WTC11 (cell line): Measurements from ENCODE around the gene EPM2A. TPM values are rescaled to one million over a fixed set of nuclear protein-coding genes. Genes with fewer than 3 reads are reported as not detected.

Source experiments
- ATAC-seq: fragments of 200-7000 bp; cut with Tn5 transposase; 2 replicates; pipeline ENCODE4 v1.10.0; 2021; ENCODE audit warnings: mild to moderate bottlenecking, moderate library complexity
- CTCF ChIA-PET: fragments of 300-600 bp; sonication (Branson Sonifier 250); formaldehyde crosslinking; loops from one replicate; lab custom pipeline; 2021; ENCODE audit warnings: antibody characterized with exemption; lab: Charles Lee
- POLR2A ChIA-PET: fragments of 350-600 bp; sonication (Branson Sonifier 250); formaldehyde crosslinking; loops from one replicate; lab custom pipeline; 2021; ENCODE audit warnings: antibody characterized with exemption; lab: Charles Lee
- DNase-seq: peaks from one replicate; pipeline ENCODE4 v3.0.0; 2021; ENCODE audit warnings: low spot score
- H3K27ac Mint-ChIP-seq: 2 replicates; pipeline ENCODE4 v1.8.0; 2021; ENCODE audit warnings: mixed read lengths
- H3K27me3 Mint-ChIP-seq: 2 replicates; pipeline ENCODE4 v1.8.0; 2021; ENCODE audit warnings: low read depth, mild to moderate bottlenecking, moderate library complexity, mixed read lengths
- H3K36me3 Mint-ChIP-seq: 2 replicates; pipeline ENCODE4 v1.8.0; 2021; ENCODE audit warnings: mixed read lengths
- H3K4me1 Mint-ChIP-seq: 2 replicates; pipeline ENCODE4 v1.8.0; 2022; ENCODE audit warnings: mixed read lengths
- H3K4me3 Mint-ChIP-seq: 2 replicates; pipeline ENCODE4 v1.8.0; 2021; ENCODE audit warnings: mild to moderate bottlenecking, moderate library complexity, mixed read lengths
- H3K9me3 Mint-ChIP-seq: 2 replicates; pipeline ENCODE4 v1.8.0; 2021; ENCODE audit warnings: mixed read lengths
- ATF1 ChIP-seq: sonication (generic); formaldehyde crosslinking; IDR thresholded peaks from 2 replicates; pipeline ENCODE4 v1.8.1; 2023; ENCODE audit warnings: mild to moderate bottlenecking, moderate library complexity, missing genetic modification reagents
- ATF3 ChIP-seq: sonication (generic); formaldehyde crosslinking; conservative IDR thresholded peaks from 2 replicates; pipeline ENCODE4 v1.8.1; 2022; ENCODE audit warnings: mild to moderate bottlenecking, missing genetic modification reagents
- CDX4 ChIP-seq: fragments of 250-450 bp; sonication (Bioruptor Pico); IDR thresholded peaks from 2 replicates; pipeline ENCODE4 v1.9.0; 2021; ENCODE audit warnings: moderate library complexity, mild to moderate bottlenecking, inconsistent platforms, borderline replicate concordance
- EMX1 ChIP-seq: fragments of 250-450 bp; sonication (Bioruptor Pico); IDR thresholded peaks from 2 replicates; pipeline ENCODE4 v1.8.0; 2021; ENCODE audit warnings: mild to moderate bottlenecking
- FOXP1 ChIP-seq: sonication (generic); formaldehyde crosslinking; IDR thresholded peaks from 2 replicates; pipeline ENCODE4 v1.8.0; 2022; ENCODE audit warnings: missing genetic modification reagents, mild to moderate bottlenecking, moderate library complexity, borderline replicate concordance
- HMGA2 ChIP-seq: fragments of 250-450 bp; sonication (Bioruptor Pico); IDR thresholded peaks from 2 replicates; pipeline ENCODE4 v1.4.0; 2021; ENCODE audit warnings: mild to moderate bottlenecking, moderate library complexity
- HMGXB4 ChIP-seq: sonication (generic); formaldehyde crosslinking; IDR thresholded peaks from 2 replicates; pipeline ENCODE4 v1.8.1; 2023; ENCODE audit warnings: mild to moderate bottlenecking, moderate library complexity, missing genetic modification reagents
- MYBL2 ChIP-seq: sonication (generic); formaldehyde crosslinking; IDR thresholded peaks from 2 replicates; pipeline ENCODE4 v1.8.1; 2023; ENCODE audit warnings: mild to moderate bottlenecking, moderate library complexity, missing genetic modification reagents
- OVOL2 ChIP-seq: fragments of 250-450 bp; sonication (Bioruptor Pico); IDR thresholded peaks from 2 replicates; pipeline ENCODE4 v1.9.0; 2021; ENCODE audit warnings: mild to moderate bottlenecking, borderline replicate concordance
- PREB ChIP-seq: sonication (generic); formaldehyde crosslinking; IDR thresholded peaks from 2 replicates; pipeline ENCODE4 v1.8.1; 2022; ENCODE audit warnings: mild to moderate bottlenecking, missing genetic modification reagents, moderate library complexity, borderline replicate concordance
- RELA ChIP-seq: sonication (generic); formaldehyde crosslinking; IDR thresholded peaks from 2 replicates; pipeline ENCODE4 v1.8.1; 2022; ENCODE audit warnings: missing genetic modification reagents, mild to moderate bottlenecking, borderline replicate concordance
- RORB ChIP-seq: fragments of 250-450 bp; sonication (Bioruptor Pico); IDR thresholded peaks from 2 replicates; pipeline ENCODE4 v1.9.0; 2021; ENCODE audit warnings: mild to moderate bottlenecking
- SOX15 ChIP-seq: fragments of 250-450 bp; sonication (Bioruptor Pico); IDR thresholded peaks from 2 replicates; pipeline ENCODE4 v1.9.0; 2021; ENCODE audit warnings: mild to moderate bottlenecking
- STAT6 ChIP-seq: sonication (generic); formaldehyde crosslinking; conservative IDR thresholded peaks from 2 replicates; pipeline ENCODE4 v1.8.1; 2023; ENCODE audit warnings: mild to moderate bottlenecking, low read depth, missing genetic modification reagents, moderate library complexity
- TEAD1 ChIP-seq: sonication (generic); formaldehyde crosslinking; IDR thresholded peaks from 2 replicates; pipeline ENCODE4 v1.8.0; 2022; ENCODE audit warnings: mild to moderate bottlenecking, missing genetic modification reagents
- ZBTB43 ChIP-seq: sonication (generic); formaldehyde crosslinking; IDR thresholded peaks from 2 replicates; pipeline ENCODE4 v1.8.1; 2023; ENCODE audit warnings: mild to moderate bottlenecking, missing genetic modification reagents
- ZNF138 ChIP-seq: sonication (generic); formaldehyde crosslinking; conservative IDR thresholded peaks from 2 replicates; pipeline ENCODE4 v1.8.1; 2022; ENCODE audit warnings: mild to moderate bottlenecking, moderate library complexity, missing genetic modification reagents
- ZNF219 ChIP-seq: sonication (generic); formaldehyde crosslinking; IDR thresholded peaks from 2 replicates; pipeline ENCODE4 v1.8.0; 2023; ENCODE audit warnings: missing genetic modification reagents, mild to moderate bottlenecking, borderline replicate concordance
- ZNF425 ChIP-seq: fragments of 250-450 bp; sonication (Bioruptor Pico); conservative IDR thresholded peaks from 2 replicates; pipeline ENCODE4 v1.9.0; 2021; ENCODE audit warnings: mild to moderate bottlenecking
- total RNA-seq: library from RNA; stranded (reverse); gene quantifications from 3 replicates; pipeline ENCODE4 v1.2.3, GENCODE V29; 2021

Gene EPM2A
- total RNA-seq, 1 experiment from 2014 or later: 5.3 TPM

- H3K27ac Mint-ChIP-seq: no peak overlapping the region
- peaks cover 4% of the 10 kb centered on the region for H3K4me1 Mint-ChIP-seq
- no peak for TF ChIP-seq OVOL2 (CRISPR knock-in tag)
- TF ChIP-seq ATF3 (CRISPR knock-in tag): no peak
- no peak for TF ChIP-seq PREB (CRISPR knock-in tag)
- TF ChIP-seq ZNF138 (CRISPR knock-in tag): no peak
- TF ChIP-seq RORB: no peak
- no peak for TF ChIP-seq SOX15 (CRISPR knock-in tag)
- TF ChIP-seq EMX1: no peak
- no peak for TF ChIP-seq ZNF425 (CRISPR knock-in tag)
- no peak for TF ChIP-seq HMGXB4 (CRISPR knock-in tag)
- CTCF ChIA-PET: no interaction called here
- peaks cover 3% of the 10 kb centered on the region; the same call in 1 of the 2 replicates for H3K36me3 Mint-ChIP-seq
- POLR2A ChIA-PET: no interaction called here
- peaks cover 29% of the 10 kb centered on the region for H3K9me3 Mint-ChIP-seq
- no peak overlapping the region for H3K4me3 Mint-ChIP-seq
- ATAC-seq: no peak
- H3K27me3 Mint-ChIP-seq: no peaks in the 10 kb centered on the region
- DNase-seq: no peak
Observed at GRCh38 chr6:145765449-145765848, 30.1 kb upstream of the EPM2A start.

- CTCF ChIA-PET: no interaction called here
- TF ChIP-seq ZBTB43 (CRISPR knock-in tag) (no peak), MYBL2 (no peak), TEAD1 (CRISPR knock-in tag) (no peak), FOXP1 (CRISPR knock-in tag) (no peak), CDX4 (no peak), RELA (CRISPR knock-in tag) (no peak), HMGA2 (CRISPR knock-in tag) (no peak), STAT6 (CRISPR knock-in tag) (no peak), ATF1 (CRISPR knock-in tag) (no peak), ZNF219 (CRISPR knock-in tag) (no peak)
- Mint-ChIP-seq H3K9me3 (peaks cover 22% of the 10 kb centered on the region), H3K36me3 (no peaks in the 10 kb centered on the region), H3K4me1 (peaks cover 4% of the 10 kb centered on the region), H3K27ac (no peak overlapping the region), H3K27me3 (no peaks in the 10 kb centered on the region), H3K4me3 (no peak overlapping the region)
- POLR2A ChIA-PET: no interaction called here
- no peak for DNase-seq
- ATAC-seq: no peak
Observed at GRCh38 chr6:145763742-145764141, 28.4 kb upstream of the EPM2A start.
